MM.1S (cell line): Measurements from ENCODE around the gene RHOA.
"Not testable (repeated sequence)": the region's sequence is repeated elsewhere in the genome, so short reads cannot be mapped to it uniquely, and the experiment has no call there.

Experiments
- CTCF ChIP-seq: fragments of 300-600 bp; sonication (generic); IDR thresholded peaks from 2 replicates; pipeline ENCODE4 v1.5.1; 2016; ENCODE audit warnings: antibody characterized with exemption, low read length, mixed read lengths
- EZH2 ChIP-seq: fragments of 300-600 bp; sonication (generic); optimal IDR thresholded peaks from 2 replicates; pipeline ENCODE3; 2017; ENCODE audit warnings: low read depth, mild to moderate bottlenecking, antibody characterized with exemption, low read length, mixed read lengths

DNA sequence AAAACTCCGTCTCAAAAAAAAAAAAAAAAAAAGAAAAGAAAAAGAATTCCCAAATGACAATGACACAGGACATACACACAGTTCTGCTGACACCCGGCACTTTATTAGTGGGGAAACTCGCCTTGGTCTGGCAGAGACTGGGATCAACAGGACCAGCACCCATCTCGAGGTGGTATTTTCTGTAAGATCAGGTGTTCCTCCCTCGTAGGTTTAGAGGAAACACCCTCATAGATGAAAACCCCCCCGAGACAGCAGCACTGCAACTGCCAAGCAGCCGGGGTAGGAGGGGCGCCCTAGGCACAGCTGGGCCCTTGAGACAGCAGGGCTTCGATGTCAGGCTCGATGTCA, 54.7 kb downstream of the RHOA start:
- TF ChIP-seq CTCF, EZH2: not testable (repeated sequence)
